T follicular helper cell (primary cell): ENCODE measurements around the gene PLPPR1.

ENCODE experiments used
- DNase-seq: peaks from one replicate; pipeline ENCODE4 v3.0.0-alpha.2; 2020; ENCODE audit warnings: low read depth

Gene PLPPR1

DNA sequence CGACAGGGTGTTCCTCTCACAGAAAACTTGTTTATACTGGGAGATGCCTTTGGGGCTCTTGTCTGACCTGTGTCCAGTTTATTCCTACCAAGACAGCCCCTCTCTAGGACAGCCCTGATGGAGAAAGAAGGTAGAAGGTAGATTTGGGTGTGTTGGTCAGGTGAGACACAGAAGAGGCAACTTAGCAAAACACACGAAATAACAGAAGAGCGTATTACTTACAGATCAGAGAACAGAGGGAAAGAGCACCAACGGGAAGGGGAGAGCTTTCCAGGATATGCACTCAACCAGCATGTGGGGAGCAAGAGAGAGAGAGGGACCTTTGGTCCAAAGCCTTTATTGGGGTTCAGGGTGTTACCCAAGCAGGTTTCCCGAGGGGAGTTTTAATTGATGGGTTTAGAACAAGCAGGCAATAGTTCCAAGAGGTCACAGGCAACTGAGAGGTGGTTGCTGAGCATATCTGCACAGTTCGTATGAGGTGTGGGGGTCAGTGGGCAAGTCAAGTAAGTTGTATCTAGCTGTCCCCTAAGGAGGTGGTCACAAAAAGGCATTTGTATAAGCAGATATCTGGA, 324.5 kb downstream of the PLPPR1 start:
- no peak for DNase-seq

DNA sequence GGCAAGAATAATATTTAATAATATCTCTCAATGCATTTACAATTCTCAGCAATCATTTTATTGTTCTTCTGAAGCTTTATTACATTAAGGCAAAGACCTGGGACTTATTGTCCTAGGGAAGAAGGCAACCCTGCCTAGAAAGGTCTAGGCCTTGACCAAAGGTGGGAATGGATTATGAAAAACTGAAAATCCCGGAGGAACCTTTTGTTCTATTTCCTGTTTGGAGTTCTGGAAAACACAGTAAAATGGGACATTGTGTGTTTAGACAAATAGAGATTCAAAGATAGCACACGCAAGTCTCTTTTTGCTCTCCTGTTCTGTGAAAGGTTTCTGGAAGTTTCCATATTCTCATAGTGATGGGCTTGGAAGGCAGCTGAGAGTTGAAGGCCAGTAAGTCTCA, 325.2 kb downstream of the PLPPR1 start:
- DNase-seq: no peak

DNA sequence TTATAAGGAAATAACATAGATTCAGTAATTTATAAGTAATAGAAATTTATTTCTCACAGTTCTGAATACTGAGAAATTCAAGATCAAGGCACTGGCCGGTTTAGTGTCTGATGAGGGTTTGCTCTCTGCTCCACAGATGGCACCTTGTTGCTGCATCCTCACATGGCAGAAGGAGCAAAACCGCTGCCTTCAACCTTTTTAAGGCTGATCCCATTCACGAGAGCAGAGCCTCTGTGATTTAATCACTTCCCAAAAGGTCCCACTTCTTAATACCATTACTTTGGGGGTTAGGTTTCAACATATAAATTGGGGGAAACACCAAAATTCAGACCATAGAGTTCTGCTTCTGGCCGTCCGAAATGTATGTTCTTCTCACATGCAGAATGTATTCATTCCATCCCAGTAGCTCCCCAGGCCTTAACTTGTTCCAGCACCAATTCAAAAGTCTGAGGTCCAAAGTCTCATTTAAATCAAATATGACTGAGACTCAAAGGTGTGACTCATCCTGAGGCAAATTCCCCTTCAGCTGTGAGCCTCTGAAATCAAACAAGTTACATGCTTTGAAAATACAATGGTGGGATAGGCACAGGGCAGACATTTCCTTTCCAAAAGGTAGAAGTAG, 325.7 kb downstream of the PLPPR1 start:
- no peak for DNase-seq

DNA sequence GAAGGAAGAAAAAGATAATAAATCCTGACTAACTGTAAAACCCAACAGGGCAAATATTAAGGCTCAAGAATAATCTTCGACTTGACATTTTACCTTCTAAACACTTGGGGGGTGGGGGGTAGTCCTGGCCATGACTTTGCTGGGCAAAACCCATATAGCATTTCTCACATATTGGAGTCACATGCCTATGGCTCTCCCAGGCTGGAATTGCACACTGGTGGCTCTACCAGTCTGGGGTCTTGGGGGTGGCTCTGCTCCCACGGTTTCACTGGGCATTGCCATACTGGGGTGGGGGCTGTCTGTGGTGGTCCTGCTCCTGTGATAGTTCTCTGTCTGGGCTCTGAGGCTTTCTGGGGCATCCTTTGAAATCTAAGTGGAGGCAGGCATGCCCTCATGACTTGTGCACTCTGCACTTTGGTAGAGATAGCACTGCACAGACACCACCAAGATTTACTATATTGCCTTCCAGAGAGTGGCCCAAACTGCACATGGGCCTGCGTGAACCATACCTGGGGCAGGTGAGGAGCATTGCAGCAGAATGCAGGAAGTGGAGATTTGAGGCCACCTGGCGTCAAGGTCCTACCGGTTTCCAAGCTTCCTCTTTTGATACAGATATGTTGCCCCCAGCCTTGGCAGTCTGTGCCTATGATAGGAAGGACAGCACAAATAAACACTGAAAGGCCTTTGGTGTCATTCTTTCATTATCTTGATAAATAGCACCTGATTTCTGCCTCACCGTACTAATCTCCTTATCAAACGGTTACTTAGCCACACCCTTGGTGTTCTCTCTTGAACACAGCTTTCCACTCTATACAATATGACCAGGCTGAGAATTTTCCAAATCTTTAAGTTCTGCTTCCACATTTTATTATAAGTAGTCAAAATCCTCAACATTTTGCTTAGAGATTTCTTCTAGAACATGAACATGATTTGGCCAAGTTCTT, 326.5 kb downstream of the PLPPR1 start:
- no peak for DNase-seq

DNA sequence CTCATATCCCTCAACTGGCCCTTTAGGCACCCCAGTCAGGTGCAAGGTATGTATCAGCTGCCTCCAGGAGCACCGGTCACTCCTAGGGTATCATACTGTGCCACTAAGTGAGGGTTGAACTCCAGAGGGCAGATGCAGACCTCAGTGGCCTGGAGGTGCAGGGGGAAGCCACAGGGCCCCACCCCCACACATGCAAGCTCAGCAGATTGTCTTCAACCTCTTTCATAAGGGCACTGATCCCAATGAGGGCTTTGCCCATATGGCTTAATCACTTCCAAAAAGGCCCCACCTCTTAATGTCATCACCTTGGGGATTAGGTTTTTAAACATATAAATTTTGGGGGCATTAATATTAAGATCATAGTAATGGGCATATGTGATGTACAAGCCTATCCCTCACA, 328.1 kb downstream of the PLPPR1 start:
- no peak for DNase-seq

DNA sequence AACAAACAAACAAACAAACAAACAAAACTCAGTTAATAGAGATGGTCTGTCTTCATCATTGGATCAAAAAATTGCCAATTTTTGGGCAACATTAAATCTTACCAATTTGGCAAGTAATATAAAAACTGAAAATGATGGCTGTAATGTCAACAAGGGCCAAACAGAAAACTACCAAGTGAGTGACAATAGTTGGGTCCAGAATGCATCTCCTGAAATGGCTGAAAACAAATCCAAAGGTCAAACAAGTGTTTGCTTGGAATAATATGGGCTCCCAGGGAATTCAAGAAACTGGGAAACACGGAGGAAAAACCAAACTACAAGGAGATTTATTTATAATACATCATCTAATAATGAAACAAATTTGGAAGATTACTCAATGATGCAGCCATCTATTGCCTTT, 331.2 kb downstream of the PLPPR1 start:
- DNase-seq: no peak

DNA sequence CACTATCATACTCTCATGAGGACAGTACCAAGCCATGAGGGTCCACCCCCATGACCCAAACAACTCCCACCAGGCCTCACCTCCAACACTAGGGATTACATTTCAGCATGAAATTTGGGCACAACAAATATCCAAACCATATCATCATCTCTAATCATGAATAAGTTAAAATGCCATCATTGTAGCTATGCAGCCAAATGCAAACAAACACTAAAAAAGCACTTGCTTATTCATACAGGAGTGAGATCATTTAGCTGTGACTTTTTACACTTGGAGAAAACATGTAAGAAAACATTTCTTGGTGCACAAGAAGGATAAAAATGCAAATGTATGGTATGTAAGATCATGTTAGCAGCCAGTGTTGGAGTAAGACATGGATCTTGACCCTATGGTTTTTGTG, 332.1 kb downstream of the PLPPR1 start:
- DNase-seq: no peak

DNA sequence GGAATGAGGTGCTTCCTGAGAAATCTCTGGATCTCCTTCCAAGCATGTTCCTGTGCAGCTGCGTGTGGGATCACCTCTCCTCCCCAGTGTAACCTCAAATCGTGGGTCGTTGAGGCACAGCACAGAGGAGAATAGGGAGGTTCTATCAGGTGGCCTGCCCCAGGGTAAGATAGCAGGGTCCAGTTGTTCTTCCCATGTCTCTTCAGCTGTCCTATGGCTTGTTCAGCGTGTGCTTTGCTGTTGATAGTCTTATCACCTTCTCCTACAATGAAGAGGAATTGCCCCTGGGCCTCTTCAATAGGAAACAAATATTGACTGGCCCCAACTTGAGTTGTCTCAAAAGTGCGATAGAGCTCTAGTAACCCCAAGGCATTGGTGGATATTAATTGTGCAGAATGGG, 333.9 kb downstream of the PLPPR1 start:
- DNase-seq: no peak

DNA sequence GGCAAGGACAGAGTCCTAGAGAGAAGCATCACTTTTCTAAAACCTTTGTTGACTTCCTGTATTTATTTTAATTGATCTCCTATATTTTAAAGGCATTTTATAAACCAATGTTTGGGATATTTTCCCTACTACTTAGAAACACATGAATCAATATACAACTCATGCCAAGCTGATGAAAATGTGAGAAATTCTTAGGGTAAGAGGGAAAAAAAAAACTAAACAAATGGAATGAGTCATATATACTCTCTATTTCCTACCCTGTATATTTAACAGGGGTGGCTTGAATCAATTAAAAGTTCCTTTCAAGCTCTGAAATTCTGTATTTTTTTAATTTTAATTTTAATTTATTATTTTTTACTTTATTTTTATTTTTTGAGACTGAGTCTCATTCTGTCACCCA, 336.7 kb downstream of the PLPPR1 start:
- no peak for DNase-seq

DNA sequence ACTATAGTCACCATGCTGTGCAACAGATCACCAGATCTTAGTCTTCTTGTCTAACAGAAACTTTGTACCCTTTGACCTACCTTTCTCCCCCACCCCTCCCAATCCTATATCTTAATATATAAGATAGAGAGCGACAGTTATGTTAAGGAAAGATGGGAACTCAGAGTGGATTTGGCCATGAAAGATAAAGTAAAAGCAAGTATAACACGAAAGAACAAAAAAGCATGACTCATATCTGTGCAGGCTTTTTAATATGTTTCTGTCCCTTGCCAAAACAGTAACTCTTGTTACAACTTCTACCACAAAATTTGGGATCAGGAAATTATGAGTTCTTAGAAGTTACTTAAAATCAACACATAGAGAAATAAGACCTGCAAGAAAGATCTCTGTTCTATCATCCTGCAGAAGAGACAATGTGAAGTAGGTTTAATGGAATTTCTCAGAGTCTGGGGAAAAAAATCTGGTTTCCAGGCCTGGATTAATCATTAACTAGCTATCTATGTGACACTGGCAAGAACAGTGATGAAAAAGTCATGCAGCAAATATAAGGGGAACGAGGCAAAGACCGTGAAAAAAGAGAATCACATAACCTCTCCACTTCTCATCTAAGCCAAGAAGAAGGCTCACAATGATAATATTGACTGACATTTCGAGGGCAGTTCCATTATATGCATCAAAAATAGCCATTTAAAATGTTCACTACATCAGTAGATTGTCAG, 337.7 kb downstream of the PLPPR1 start:
- no peak for DNase-seq

DNA sequence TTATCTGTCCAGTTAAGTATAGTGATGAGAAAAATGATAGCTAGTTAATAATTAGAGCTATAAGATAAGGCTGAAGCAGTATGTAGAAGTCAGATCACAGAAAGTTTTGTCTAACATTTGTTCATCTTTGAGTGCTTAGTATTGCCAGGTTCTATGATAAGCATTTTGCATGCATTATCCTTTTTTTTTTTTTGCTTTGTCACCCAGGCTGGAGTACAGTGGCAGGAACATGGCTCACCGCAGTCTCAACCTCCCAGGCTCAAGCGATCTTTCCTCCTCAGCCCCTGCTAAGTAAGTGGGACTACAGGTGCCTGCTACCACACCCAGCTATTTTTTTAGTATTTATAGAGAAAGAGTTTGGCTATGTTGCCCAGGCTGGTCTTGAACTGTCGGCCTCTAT, 338.8 kb downstream of the PLPPR1 start:
- no peak for DNase-seq

DNA sequence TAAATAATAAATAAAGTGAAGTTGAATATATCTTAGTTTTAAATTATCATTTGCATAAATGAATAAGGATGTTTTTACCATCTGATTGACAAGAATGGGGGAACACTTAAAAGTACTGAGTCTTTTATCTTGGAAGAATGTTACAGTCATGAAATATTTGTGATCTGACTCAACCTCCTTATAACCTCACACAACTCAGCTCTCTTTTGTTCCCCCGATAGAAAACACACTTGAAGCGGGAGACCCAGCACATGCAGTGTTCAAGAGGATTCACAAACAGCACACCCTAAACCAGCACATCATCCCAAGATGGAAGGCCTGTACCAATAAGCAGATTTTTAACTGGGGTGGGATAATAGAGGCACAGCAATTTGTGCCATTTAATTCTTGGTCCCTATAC, 340.8 kb downstream of the PLPPR1 start:
- DNase-seq: no peak

DNA sequence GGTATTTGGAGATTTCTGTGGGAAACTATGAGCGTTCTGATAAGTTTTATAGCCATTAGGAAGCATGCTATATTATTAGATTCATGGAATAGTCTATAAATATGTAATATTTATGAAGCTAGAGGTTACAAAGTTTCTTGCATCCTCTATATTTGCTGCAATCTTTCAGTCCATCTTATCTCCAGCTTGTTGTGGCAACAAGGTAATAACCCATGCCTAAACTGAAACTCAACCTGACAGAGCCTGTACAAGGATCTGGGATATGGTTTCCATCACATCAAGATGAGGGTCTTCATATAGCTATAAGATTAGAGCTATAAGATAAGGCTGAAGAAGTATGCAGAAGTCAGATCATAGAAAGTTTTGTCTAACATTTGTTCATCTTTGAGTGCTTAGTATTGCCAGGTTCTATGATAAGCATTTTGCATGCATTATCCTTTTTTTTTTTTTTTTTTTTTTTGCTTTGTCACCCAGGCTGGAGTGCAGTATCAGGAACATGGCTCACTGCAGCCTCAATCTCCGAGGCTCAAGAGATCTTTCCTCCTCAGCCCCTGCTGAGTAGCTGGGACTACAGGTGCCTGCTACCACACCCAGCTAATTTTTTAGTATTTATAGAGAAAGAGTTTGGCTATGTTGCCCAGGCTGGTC, 341.5 kb downstream of the PLPPR1 start:
- DNase-seq: no peak

DNA sequence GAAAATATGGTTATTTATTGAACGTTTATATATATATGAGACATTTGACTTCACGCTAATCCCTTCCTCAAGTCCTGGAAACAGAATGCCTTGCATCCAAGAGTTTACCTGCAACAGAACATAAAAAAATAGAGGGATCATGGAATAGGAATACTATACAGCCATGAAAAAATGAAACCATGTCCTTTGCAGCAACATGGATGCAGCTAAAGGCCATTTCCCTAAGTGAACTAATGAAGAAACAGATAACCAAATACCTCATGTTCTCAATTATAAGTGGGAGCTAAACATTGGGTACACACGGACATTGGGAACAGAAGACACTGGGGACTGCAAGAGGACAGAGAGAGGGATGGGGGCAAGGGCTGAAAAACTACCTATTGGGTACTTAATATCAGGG, 343.3 kb downstream of the PLPPR1 start:
- no peak for DNase-seq

DNA sequence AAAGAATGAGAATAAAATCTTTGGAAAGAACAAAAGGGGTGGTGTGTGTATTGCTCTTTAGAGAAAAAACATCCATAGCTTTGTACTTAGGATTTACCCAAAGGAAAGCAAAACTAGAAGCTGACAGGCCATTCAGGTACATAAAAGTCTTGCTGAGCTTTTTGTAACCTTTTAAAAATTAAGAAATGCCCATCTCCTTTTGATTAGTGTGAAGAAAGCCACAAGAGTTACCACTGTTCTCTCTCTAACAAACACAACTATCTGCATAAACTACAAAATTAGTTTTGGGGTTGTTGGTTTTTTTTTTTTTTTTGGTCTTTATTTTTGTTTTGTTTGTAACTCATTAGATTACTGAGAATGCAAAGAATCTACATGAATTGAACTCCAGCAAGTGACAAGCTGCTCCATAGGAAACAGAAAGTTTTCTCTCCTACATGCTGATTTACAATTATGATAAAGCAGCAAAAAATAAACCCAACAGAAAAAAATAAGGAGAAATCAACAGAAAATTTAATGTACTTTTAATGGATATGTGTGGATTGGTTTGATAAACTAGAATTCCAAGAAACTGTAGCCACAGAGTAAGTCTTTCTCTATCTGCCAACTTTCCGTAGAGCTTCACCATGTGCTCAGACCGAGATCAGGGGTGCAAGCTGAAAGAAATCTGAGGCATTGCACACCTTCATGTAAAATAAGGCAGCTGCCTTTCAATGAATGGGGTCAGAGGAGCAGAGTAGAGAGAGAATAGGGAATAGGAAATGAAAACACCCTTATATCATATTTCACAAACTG, 344.0 kb downstream of the PLPPR1 start:
- no peak for DNase-seq
